Hippocampal formation (tissue), 2 donors: ENCODE results near the gene GPC1.
A peak's percentile ranks its signal among the peaks of the same experiment; 100 is the strongest.

ENCODE experiments used
- DNase-seq, 2 donors: peaks; one replicate each; lab custom pipeline; 2025; lab: John Stamatoyannopoulos, UW

GPC1 gene

DNA sequence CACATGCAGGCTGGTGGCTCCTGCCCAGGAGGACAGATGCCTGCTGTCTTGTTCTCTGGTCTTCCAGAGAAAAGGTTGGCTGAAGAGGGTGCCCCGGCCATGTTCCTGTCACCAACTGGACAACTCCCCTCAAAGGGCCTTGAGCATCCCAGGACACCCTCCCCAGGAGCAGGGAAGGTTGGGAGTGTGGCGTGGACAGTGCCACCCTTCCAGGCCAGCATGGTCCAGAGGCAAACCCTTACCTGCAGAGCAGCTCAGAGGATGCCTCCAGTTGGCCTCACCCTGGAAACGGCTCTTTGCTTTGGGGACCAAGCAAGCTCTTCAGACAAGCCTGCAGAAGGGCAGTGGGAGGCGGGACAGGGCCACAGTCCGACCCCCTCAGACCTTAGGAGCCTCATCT lies 4.9 kb upstream of the GPC1 start:
- no peak for DNase-seq

DNA sequence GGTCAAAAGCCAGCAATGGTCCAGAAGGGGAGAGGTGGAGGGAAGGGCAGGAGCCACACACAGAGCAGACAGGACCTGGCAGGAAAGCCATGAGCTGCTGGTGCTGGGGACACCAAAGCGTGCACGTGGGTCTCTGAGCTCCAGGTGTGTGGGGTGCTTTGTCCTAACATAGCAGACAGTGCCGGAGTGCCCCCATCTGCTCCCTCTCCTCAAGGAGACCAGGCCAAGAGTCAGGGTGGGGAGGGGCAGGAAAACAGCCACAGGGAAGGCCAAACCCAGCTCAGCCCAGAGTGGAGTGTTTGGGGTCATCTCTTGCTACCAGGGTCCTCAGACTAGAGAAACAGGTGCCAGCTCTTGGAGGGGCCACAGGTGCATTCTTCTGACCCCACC lies 4.2 kb upstream of the GPC1 start:
- DNase-seq = no peak

GRCh38 chr2:240431661-240432424 lies 3.6 kb upstream of the GPC1 start:
- no peak for DNase-seq

GRCh38 chr2:240432430-240432819 lies 3.0 kb upstream of the GPC1 start:
- no peak for DNase-seq

DNA sequence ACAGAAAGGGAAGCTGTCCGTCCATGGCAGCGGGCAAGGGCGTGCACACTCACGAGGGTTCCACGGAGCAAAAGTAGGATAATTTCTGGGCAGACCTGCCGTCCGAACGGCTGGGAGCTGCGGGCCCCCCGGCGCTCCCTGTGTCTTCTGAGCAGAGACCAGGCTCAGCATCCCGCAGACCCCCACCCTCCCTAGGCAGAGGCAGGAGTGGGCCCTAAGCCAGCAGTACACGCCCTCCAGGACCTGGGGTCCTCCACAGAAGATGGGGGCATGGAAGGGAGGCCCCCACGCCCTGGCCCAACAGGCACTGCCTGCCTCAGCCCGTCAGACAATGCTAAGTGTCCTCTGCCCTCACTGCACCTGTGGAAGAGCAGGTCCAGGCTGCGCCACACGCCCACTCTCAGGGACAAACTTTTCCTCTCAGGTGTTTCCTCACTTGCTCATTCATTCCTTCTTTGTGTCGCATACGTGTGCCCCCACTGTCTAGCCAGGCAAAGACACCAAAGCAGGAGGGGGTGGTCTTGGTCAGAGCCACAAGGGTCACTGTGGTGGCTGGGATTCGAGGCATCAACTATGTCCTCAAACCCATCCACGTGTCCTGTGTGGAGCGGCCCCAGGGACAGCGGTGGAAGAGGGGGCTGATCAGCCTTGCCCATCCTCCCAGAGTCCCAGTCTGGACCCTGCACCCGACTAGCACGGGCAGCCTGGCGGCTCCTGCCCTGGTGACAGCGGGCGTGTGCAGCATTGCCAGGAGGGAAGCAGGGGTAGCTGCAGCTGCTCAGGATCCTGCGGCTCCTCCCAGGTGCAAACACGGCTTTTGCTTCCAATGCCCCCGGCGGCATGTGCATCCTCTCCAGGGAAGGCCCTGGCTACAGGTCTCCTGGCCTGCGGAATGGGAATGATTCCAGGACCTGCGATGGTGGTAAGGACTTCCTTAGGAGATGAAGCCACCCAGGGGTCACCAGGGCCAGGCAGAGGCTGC lies 2.4 kb upstream of the GPC1 start:
- no peak for DNase-seq

GRCh38 chr2:240433973-240434727 lies 1.3 kb upstream of the GPC1 start:
- no peak for DNase-seq

- peak; percentile 53 to 82 for DNase-seq
Observed at GRCh38 chr2:240434728-240435456, 571 bp upstream of the GPC1 start.

DNA sequence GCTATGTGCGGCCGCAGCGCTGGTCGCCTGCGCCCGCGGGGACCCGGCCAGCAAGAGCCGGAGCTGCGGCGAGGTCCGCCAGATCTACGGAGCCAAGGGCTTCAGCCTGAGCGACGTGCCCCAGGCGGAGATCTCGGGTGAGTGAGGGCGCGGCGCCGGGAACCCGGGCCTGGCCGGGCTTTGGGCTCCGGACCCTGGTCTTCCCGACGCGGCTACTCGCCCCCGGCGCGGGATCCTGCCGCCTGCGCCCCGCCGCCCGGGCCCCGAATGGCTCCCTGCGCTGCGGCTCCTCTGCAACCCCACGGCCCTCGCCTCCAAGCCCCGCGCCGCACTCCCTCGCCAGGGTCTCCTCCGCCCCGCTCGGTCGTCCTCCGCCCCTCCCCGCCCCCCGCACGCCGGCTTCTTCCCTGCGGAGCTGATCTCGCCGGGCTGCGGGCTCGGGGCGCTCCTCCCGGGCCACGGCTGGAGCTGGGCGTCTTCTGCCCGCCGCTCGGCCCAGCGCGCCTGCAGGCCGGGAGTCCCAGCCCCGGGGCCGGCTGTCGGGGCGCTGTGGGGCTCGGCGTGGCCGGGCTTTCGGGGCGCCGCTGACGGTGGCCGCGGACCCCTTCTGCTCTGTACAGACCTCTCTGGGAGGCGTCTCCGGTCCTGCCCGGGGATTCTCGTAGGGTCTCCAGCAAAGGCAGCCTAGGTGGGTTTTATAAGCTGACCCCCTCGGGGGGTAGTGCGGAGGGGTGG lies 652 bp downstream of the GPC1 start:
- DNase-seq = no peak

DNA sequence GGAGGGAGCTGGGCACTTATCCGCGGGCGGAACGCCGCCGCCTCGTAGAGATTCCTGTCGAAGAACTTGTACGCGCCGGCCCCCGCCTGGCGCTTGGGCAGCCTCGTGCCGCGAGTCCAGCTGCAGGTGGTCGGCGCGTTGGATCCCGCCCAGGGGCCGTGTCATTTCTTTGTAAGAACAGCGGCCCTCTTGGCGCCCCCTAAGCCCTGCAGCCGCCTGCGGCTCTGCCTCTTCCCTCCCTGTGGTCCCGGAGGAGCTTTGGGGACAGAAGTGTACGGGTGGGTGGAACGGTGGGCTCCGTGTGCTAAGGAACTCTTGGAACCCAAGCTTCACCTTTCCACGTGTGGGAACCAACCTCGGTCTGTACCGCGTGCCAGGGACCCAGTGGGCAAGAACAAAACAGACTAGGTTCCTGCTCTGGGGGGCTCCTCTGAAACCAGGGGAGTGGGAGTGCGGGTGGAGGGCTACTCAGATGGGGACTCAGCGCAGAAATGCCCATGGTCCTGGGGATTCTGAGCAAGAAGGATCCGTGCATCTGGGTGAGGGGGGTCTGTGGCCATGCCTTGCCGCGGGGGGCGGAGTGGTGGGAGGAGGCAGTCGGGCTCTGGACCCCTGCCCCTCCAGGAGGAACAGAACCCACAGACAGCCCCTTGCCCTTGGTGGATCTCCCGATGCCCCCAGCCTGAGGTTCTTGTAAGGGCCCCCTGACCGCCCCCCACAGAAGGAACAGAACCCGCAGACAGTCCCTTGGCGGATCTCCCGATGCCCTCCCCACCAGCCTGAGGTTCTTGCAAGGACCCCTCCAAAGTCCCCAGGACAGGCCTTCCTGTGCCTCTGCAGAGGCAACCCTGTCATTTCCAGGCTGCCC lies 1.5 kb downstream of the GPC1 start:
- DNase-seq = no peak

GRCh38 chr2:240437551-240437860 lies 2.0 kb downstream of the GPC1 start:
- DNase-seq = no peak

GRCh38 chr2:240437861-240438809 lies 2.7 kb downstream of the GPC1 start:
- peak; percentile 59 to 79 for DNase-seq

DNA sequence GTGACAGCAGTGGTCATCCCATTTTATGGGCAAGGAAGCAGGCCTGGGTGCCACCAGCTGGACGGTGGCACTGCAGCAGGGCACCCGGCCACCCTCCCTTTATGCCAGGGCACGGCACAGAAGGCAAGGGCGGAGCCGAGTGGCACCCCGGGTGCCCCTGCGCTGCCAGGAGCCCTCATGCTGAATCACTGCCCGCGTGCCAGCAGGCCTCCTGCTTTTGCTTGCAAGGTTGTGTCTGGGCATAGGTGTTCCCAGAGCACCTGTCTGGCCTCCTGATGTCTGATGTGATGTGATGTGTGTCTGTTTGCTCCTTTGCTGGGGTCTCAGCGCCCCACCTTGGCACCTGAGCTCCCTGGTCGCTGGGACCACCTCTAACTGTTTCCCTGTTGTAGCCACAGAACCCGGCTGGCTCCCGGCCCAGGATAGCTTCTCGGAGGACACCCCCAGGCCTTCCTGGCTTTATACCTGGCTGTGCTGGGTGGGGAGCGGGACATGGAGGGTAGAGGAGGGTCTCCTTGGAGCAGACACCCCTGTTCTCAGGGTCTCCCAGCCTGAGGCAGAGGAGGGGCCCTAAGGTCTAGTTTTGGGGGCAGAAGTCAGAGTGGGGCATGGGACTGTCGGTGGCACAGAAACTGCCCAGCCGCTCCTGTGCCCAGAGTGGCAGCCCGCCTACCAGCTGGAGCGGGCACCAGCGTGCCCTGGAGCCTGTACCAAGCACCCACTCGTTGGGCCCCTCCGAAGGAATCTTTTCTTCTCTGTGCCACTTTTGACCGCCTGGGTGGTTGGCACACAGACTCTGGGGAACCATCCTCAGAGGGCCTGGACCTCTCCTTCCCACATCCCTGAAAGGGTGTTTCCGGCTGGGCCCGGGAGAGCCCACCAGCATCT lies 3.6 kb downstream of the GPC1 start:
- no peak for DNase-seq

GRCh38 chr2:240439698-240440151 lies 4.3 kb downstream of the GPC1 start:
- DNase-seq = no peak

GRCh38 chr2:240440251-240440650 lies 4.8 kb downstream of the GPC1 start:
- DNase-seq = no peak

DNA sequence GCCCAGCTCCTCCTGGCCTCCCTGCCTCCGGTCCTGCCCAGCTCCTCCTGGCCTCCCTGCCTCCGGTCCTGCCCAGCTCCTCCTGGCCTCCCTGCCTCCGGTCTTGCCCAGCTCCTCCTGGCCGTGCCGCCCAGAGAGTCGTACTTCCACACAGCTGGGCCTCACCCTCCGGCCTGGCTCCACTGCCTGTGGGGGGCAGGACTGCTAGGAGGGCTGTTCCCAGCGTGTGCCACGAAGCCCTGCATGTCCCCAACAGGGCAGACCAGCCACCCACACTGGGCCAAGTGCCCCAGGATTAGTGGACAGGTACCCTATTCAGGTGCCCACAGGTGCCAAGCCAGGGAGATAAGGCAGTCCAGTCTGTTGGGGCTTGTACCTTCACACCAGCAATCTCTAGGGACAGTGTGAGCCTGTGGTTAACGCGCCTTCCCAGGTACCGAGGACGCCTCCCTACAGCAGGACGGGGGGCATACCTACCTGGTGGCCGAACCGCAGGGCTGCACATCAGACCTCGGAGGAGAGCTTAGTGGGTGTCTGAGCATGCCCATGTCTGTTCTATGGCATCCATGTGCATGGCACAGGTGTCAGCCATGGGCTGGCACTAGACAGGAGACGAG lies 5.3 kb downstream of the GPC1 start:
- DNase-seq = no peak

GRCh38 chr2:240441326-240441992 lies 6.0 kb downstream of the GPC1 start:
- DNase-seq = no peak

DNA sequence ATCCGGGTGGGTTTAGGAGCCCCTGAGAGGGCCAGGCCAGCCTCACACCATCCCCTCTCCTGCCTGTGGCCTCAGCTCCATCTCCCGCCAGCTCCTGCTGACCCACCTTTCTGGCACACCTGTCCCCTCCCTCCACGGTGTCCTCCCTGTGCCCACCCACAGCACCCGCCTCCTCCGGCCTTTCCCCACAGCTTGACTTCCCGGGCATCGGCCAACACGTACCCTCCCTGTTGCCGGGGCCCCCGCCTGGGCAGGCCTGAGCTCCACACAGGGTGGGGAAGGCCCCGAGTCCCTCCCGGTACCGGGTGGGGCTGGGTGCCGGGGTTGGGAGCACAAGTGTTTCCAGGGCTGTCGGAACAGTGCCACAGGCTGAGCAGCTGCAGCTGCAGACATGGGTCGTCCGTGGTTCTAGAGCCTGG lies 6.5 kb downstream of the GPC1 start:
- no peak for DNase-seq
